ENCODE results near the gene SLC16A7.
A peak's percentile ranks its signal among the peaks of the same experiment; 100 is the strongest.
"Not testable (repeated sequence)": the region's sequence is repeated elsewhere in the genome, so short reads cannot be mapped to it uniquely, and the experiment has no call there.

SLC16A7 gene

DNA sequence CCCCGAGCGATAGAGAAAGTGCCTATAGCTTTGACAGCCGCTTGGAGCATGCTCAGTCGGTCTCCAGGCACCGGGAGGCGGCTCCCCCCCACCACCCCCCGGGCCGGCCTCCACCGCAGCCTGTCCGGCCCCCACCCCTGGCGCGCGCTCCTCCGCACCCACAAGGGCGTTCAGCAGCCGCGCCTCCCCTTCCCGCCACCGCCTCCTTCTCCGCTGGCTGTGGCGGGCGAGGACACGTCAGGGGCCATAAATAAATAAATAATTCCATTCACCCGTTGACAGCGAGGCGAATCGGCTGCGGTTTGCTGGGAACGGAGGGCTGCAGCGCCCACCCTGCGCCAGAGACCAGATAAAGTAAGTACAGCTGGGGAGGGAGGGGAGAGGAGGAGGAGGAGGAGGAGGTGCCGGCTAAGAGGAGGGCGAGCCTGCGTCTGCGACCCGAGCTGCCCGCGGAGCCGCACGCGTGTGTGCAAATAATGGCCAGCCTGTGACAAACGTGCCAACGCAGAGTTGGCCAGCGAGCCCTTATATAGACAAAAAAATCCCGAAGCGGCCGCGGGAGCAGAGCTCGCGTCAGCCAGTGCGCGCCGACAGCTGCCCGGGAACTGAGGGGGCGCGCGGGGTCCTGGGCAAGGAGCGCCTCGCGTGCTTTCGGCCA, at the start of gene SLC16A7:
Gene SLC16A7 (plus strand): TSS at position 147 of the 658 bp plus-strand sequence. CDS start 108,773 bp downstream, outside the sequence.
- peak; percentile 15 for DNase-seq (ENCODE audit: low read depth, low spot score)

- no peak for DNase-seq (ENCODE audit: low read depth, low spot score)
Observed at GRCh38 chr12:59548930-59549329, 46.9 kb upstream of the SLC16A7 start.

GRCh38 chr12:59559696-59560095, 36.1 kb upstream of the SLC16A7 start:
- no peak for DNase-seq (ENCODE audit: low read depth, low spot score)

GRCh38 chr12:59570145-59570544, 25.7 kb upstream of the SLC16A7 start:
- no peak for DNase-seq (ENCODE audit: low read depth, low spot score)

GRCh38 chr12:59574406-59574805, 21.4 kb upstream of the SLC16A7 start:
- DNase-seq (ENCODE audit: low read depth, low spot score), result no peak

DNA sequence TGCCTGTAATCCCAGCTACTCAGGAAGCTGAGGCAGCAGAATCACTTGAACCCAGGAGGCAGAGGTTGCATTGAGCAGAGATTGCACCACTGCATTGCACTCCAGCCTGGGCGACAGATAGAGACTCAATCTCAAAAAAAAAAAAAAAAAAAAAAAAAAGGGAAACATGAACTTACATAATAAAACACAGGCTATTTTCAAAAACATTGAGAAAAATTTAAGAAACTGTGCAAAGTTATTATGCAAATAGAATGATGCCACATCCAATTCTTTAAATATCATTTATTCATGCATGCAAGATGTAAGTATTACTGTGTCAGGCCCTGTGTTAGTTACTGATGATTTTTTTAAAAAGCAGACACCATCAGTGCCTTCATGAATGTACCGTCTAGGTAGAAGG, 20.0 kb upstream of the SLC16A7 start:
- DNase-seq (ENCODE audit: low read depth, low spot score), result no peak

DNA sequence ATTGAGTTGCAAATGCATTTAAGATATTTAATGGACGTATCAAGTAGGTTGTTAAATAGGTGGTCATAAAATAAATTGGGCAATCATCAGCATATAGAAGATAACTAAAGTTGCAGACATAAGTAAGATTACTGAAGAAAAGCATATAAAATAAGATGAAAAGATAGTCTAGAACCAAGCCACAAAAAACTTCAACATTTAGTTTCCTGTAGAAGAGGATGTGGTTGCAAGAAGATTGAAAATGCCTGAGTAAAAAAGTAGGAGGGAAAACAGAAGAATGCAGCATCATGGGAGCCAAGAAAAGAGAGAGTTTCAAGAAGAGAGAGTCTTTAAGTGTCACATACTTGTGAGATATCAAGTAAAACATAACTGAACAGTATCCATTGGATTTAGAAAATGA, 17.6 kb upstream of the SLC16A7 start:
- no peak for DNase-seq (ENCODE audit: low read depth, low spot score)

DNA sequence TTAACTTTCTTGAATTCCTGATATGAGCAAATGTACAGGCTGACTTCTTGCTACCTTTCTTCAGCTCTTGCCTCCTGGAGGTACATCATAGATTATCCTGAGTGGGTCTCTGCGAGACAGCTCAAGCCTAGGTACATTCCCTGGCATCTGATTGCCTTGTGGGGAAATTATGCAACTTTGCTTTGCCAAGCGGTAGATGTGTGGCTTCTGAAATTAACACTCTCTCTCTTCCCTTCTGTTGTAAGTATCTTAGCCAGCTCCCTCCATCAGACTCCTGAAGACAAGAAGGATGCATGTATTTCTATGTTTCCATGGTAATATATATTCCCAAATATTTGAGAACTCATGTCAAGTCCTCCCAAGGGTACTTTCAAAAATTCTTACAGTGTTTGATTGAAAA, 16.2 kb upstream of the SLC16A7 start:
- no peak for DNase-seq (ENCODE audit: low read depth, low spot score)

GRCh38 chr12:59580050-59580449, 15.8 kb upstream of the SLC16A7 start:
- DNase-seq (ENCODE audit: low read depth, low spot score), result no peak

DNA sequence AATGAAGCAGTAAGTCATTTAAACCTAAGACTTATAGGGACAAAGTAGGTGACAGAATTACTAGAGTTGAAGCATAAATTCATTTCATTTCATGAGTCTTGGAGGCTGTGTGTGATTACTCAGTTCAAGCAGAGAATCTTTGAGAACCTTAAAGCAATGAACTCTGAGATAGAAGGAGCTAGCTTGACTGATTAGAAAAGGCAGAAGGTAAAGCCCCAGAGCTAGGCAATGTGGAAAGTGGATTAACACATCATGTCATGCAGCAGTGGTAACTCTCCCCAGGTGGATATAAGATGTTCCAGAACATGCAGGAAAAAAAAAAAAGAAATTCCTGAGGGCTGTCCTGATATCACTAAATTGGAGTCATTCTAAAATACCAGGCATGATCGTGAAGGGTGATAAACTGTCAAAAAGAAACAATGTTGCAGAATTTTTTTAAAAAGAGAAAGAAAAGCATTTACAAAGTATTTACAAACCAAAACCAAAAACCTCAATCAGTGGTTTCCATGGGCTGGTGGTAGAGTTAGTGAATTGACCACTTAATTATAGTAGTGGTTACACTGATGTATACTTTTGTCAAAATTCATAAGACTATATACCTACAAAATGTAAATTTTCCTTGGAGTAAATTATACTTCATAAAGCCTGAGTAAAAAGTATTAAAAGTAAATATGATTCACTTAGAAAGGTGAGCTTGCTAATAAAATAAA, 12.7 kb upstream of the SLC16A7 start:
- no peak for DNase-seq (ENCODE audit: low read depth, low spot score)

DNA sequence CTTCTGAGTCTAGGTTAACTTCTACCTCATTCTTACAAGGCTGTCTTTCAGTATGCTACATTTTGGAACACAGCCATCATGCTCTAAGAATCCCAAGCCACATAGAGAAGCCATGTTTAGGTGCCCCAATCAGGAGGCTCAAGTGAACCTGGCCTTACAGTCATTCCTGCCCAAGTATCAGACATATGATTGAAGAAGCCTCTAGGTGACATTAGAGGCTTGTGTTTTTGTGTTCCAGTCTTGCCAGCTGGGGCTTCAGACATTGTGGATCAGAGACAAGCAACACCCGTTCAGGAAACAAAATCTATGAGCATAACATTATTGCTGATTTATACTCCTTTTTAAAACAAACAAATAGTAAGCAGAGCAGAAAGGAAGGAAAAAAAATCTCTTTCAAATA, 8.1 kb upstream of the SLC16A7 start:
- DNase-seq (ENCODE audit: low read depth, low spot score), result no peak

- no peak for DNase-seq (ENCODE audit: low read depth, low spot score)
Observed at GRCh38 chr12:59593761-59594160, 2.1 kb upstream of the SLC16A7 start.

DNA sequence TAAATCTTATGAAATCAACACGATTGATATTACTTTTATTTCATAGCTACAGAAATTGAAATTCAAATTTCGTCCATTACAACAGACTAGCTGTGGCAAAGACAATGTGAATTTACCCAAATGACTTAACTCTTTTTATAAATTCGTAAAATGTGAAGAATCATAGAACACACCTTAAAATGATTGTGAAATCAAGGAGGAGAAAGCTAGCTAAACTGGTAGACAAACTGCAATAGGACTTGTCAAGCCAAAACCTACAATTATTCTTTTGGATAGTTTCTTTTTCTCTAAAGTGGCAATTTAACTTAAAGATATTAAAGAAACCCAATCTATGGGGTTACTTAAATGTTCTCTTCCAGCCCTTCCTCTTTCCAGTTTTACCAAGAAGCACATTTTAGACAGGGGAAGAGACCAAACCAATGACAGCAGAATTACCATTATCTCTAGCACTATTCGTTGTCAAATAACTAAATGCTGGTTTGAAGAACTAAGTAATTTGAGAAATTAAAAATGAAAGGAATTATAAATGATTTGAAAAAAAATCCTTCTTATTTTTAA, 807 bp upstream of the SLC16A7 start:
- DNase-seq (ENCODE audit: low read depth, low spot score), result no peak

GRCh38 chr12:59595565-59595882, 305 bp upstream of the SLC16A7 start:
- peak; percentile 56 for DNase-seq (ENCODE audit: low read depth, low spot score)

DNA sequence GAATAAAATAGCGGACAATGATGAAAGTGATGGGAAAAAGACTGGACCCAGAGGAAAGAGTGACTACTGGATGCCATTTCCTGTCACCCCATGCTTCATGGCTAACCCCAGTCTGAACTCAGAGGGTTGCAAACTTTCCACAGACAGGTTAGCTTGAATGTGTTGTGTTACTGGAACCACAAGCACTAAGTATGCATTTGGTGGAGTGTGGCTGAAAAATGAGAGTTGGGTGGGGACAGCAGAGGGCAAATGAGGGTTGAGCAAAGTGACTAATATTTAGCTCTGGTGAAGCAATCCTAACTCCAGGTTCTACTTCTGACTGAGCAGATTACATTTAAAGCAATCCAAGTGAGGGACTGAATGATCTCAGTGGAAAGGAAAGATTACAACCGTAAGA, 1.6 kb downstream of the SLC16A7 start:
- DNase-seq (ENCODE audit: low read depth, low spot score), result no peak

DNA sequence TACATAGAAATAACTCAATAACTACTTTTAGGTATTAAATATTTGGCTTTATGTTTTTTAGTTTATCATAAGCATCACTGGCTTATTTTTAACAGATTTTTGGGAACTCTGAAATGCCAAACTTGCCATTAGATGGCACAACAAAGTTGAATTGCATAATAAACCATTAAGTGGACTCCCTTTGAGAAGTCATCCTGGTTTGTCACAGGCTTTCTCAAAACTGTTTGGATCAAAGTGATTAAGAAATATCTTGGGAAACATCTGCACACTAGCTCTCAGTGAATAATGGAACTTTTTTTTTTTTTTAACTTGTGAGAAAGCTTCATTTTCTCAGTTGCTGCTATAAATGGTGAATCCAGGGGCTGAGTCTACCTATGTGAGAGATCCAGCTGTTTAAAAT, 4.3 kb downstream of the SLC16A7 start:
- DNase-seq (ENCODE audit: low read depth, low spot score), result no peak

DNA sequence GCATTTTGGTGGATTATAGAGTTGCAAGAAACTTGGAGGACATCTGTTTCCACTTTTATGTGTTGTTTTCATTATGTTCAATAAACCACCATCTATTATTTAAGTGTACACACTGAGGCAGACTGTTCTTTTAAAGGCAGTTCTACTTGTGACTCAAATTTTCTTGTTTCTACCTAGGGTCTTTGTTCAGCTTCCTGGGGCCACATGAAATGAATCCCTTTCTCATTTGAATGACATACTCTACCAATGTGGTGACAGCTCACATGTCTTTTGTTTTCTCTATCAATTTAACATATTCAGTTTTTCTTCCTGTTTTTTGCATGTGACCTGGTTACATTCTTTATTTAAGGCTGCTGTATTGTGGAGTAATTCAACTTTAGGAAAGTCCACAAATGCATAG, 7.9 kb downstream of the SLC16A7 start:
- DNase-seq (ENCODE audit: low read depth, low spot score), result no peak

DNA sequence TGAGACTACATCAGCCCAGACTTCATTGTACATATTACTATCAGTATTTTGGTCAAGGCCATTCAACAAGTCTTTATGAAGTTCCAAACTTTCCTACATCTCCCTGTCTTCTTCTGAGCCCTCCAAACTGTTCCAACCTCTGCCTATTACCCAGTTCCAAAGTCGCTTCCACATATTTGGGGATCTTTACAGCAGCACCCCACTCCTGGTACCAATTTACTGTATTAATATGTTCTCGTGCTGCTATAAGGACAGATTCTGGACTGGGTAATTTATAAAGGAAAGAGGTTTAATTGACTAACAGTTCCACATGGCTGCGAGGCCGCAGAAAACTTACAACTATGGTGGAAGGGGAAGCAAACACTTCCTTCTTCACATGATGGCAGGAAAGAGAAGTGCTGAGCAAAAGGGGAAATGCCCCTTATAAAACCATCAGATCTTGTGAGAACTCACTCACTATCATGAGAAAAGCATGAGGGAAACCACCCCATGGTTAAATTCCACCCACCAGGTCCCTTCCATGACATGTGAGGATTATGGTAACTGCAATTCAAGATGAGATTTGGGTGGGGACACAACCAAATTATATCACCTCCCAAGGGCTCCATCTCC, 17.1 kb downstream of the SLC16A7 start:
- not testable (repeated sequence) for DNase-seq (ENCODE audit: low read depth, low spot score)

DNA sequence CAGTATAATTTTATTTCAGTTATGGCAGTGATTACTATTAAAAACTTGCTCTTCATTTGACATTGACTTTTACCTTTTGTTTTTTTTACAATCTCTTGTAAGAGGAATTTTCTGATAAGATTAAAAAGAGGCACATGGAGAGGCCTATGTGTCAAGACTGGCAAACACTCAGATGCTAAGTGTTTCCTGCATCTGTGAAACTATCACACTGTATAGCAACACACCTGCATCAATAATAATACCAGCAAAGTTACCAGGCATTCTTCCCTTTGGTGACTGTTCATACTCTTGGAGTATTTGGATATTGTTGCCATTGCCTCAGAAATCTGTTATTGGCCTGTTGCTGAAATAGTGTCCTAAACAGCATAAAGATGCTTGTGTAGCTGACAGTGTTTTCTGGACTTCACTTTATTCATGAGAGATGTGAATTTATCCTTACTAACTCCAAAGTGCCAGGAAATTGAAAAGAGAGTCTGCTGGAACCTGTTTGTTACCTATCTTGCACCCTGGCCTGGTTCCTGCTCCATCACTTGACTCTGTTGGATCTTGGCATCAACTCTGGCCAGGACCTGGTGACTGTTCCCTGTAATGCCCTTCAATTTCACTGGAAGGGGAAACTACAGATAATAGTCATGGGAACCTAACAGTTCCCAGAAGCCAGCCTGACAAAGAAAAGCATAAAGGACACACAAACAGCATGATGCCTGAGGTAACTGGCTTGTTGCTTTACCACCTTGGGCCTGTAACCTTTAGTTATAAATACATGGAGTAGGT, 19.8 kb downstream of the SLC16A7 start:
- DNase-seq (ENCODE audit: low read depth, low spot score), result no peak

DNA sequence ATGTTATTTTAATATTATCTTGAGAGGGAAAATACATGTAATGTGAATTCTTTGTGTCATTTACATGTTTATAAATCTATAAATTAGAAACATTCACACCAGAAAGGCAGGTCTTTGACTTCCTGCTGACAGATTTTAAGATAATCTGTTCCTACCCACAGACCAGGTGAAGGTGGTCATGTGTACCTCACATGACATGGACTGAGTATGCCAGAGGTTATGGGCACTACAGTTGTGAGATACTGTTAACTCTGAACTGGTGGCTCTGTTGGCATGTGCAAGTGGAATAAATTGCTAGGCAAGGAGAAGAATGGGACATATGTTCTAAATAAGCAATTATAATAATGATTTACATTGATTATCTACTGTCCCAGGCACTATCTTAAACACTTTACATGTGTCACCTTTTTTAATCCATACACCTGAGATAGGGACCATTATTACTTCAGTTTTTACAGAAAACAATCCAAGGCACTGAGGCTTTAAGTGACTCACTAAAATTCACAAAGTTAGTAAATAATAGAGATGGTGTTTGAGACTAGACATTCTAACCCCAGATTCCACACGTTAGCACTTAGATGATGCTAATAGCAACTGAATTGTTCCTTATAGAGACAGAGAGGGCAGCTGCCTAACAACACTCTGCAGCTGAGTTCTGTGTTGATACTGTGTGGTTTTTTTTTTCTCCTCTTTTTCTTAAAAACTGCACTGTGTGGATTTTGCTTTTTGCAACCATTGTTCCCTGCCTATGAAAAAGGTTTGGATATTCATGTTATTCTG, 23.8 kb downstream of the SLC16A7 start:
- DNase-seq (ENCODE audit: low read depth, low spot score), result no peak

DNA sequence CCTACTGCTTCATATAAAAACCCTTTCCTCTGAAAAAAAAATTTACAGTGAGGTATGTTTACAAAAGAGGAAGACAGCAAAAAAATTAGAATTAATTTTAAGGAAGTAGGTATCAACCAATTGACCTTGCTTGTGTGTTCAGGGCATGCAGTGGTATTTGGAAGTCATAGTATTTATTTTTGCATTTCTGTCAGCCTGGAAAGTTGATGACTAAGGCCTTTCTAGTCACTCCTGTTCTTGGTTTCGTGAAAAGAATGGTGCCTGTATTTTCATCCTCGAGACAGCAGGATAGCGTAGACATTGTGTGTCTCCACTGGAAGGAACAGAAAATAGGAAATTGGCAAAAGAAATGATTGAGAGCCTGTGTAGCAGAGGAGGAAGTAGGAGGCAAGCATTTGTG, 24.5 kb downstream of the SLC16A7 start:
- no peak for DNase-seq (ENCODE audit: low read depth, low spot score)

All from iPS DF 19.7 (cell line).